Measurements from ENCODE around the gene NTNG1. TPM values are rescaled to one million over a fixed set of nuclear protein-coding genes. Genes with fewer than 3 reads are reported as not detected.

NTNG1 gene
- total RNA-seq, 4 donors from 2014 or later: 0.78 to 4.2 (median 2.4) TPM

DNA sequence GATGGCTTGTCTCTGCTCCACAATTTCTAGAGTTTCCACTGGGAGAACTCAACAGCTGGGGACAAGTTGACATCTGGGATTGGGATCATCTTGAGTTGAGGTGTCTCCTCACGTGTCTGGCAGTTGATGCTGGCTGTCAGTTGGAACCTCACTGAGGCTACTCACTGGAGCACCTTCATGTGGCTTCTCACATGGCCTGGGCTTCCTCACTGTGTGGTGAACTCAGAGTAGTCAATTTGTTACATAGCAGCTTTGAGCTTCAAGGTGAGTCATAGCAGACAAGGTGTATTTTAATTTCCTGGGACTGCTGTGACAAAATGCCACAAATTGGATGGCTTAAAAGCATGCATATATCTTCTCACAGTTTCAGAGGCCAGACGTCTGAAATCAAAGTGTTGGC is 44.0 kb downstream of the NTNG1 start:
- no peak overlapping the region for H3K4me3 ChIP-seq
- no peaks in the 10 kb centered on the region for H3K27me3 ChIP-seq
- TF ChIP-seq, protein P1, sequence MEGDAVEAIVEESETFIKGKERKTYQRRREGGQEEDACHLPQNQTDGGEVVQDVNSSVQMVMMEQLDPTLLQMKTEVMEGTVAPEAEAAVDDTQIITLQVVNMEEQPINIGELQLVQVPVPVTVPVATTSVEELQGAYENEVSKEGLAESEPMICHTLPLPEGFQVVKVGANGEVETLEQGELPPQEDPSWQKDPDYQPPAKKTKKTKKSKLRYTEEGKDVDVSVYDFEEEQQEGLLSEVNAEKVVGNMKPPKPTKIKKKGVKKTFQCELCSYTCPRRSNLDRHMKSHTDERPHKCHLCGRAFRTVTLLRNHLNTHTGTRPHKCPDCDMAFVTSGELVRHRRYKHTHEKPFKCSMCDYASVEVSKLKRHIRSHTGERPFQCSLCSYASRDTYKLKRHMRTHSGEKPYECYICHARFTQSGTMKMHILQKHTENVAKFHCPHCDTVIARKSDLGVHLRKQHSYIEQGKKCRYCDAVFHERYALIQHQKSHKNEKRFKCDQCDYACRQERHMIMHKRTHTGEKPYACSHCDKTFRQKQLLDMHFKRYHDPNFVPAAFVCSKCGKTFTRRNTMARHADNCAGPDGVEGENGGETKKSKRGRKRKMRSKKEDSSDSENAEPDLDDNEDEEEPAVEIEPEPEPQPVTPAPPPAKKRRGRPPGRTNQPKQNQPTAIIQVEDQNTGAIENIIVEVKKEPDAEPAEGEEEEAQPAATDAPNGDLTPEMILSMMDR (IDR thresholded peaks at IDR 0.05): no peak
- TF ChIP-seq POLR2AphosphoS5 (IDR thresholded peaks at IDR 0.05): no peak
- no peak for TF ChIP-seq POLR2A (IDR thresholded peaks at IDR 0.05; ENCODE audit: low read depth)
- TF ChIP-seq EP300 (IDR thresholded peaks at IDR 0.05): no peak
- intact Hi-C loops (cut with DNase I): no loop called here
- H3K9me3 ChIP-seq: no peaks in the 10 kb centered on the region
- no peaks in the 10 kb centered on the region for H3K4me1 ChIP-seq
- DNase-seq (ENCODE audit: extremely low spot score): no peak
- 77% methylated on average over 2 of the region's 2 CpGs for WGBS
- no peak overlapping the region for H3K27ac ChIP-seq (replicated peaks in 1 of 4)
- no peaks in the 10 kb centered on the region for H3K36me3 ChIP-seq

DNA sequence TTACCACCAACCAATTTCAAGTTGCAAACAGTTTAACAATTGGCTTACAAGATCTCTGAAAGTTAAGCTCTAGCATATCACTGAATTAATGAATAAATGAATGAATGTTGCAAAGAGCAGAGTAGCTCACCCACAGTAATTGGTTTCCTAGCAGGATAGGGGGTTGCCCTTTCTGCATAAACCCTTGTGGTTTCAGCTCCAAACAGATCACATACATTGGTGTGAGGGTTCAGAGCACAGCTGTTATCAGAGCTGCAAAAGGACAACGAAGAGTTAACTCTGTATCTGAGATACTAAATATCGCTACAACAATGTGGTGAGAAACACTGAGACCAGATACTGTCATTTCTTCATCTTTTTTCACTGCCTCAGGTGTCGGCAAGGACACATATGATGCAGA is 46.6 kb downstream of the NTNG1 start:
- intact Hi-C loops (cut with DNase I): no loop called here
- Histone ChIP-seq H3K27me3 (no peaks in the 10 kb centered on the region), H3K36me3 (no peaks in the 10 kb centered on the region), H3K4me3 (no peak overlapping the region), H3K27ac (replicated peaks in 1 of 4) (no peak overlapping the region), H3K4me1 (no peaks in the 10 kb centered on the region), H3K9me3 (no peaks in the 10 kb centered on the region)
- DNase-seq (ENCODE audit: extremely low spot score): no peak
- WGBS: 67% methylated on average over 3 of the region's 3 CpGs
- TF ChIP-seq, protein P1 (IDR thresholded peaks at IDR 0.05): no peak
- no peak for TF ChIP-seq POLR2AphosphoS5 (IDR thresholded peaks at IDR 0.05)
- no peak for TF ChIP-seq POLR2A (IDR thresholded peaks at IDR 0.05; ENCODE audit: low read depth)
- no peak for TF ChIP-seq EP300 (IDR thresholded peaks at IDR 0.05)

DNA sequence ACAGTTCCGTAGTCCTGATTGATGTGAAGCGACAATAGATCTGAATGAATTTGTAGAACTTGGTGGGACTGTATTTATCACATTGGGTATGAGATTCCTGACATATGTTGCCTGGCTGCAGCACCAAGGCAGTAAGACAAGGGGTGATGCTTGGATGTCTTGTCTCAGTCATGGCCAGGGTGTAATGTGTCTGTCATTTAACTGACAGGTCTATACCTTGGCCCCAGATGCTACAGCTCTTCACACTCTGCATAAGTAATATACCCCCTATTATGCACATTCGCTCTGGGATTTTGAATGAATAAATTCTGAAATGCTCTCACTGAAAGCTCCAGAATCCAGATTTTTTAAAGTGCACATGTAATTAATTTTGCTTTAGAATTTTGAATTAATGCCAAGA is 47.3 kb downstream of the NTNG1 start:
- TF ChIP-seq POLR2A (IDR thresholded peaks at IDR 0.05; ENCODE audit: low read depth) (no peak), EP300 (IDR thresholded peaks at IDR 0.05) (no peak), POLR2AphosphoS5 (IDR thresholded peaks at IDR 0.05) (no peak)
- TF ChIP-seq, protein P1 (IDR thresholded peaks at IDR 0.05): no peak
- no peak for DNase-seq (ENCODE audit: extremely low spot score)
- Histone ChIP-seq H3K9me3 (no peaks in the 10 kb centered on the region), H3K27ac (replicated peaks in 1 of 4) (no peak overlapping the region), H3K36me3 (no peaks in the 10 kb centered on the region), H3K4me3 (no peak overlapping the region), H3K27me3 (no peaks in the 10 kb centered on the region), H3K4me1 (no peaks in the 10 kb centered on the region)
- 93% methylated on average over 3 of the region's 3 CpGs for WGBS
- intact Hi-C loops (cut with DNase I): no loop called here

DNA sequence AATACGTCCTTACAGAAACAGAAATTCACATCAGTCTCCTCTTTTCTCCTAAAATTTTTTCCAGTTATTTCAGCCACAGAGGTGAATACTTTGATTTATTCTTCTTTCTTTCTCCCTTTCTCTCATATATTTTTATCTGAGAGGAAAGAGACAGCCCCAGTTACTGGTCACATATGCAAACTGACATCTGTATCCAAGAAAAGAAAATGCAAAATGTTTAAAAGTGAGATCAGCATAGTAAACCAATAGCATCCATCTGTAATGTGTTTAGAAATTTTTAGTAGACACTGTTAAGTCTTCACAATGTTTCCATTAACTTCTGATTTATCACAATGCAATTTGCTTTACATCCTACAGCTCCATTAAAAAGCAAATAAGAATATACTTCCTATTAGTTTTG is 53.5 kb downstream of the NTNG1 start:
- DNase-seq (ENCODE audit: extremely low spot score): no peak
- peaks cover 0 to 10% (median 8%) of the 10 kb centered on the region in 4 donors for H3K4me1 ChIP-seq
- H3K9me3 ChIP-seq: no peaks in the 10 kb centered on the region
- H3K27me3 ChIP-seq: no peaks in the 10 kb centered on the region
- TF ChIP-seq, protein P1 (IDR thresholded peaks at IDR 0.05): no peak
- no peak for TF ChIP-seq EP300 (IDR thresholded peaks at IDR 0.05)
- no peak for TF ChIP-seq POLR2AphosphoS5 (IDR thresholded peaks at IDR 0.05)
- TF ChIP-seq POLR2A (IDR thresholded peaks at IDR 0.05; ENCODE audit: low read depth): no peak
- WGBS: 68% methylated on average over 1 of the region's 1 CpG
- no peaks in the 10 kb centered on the region for H3K36me3 ChIP-seq
- intact Hi-C loops (cut with DNase I): no loop called here
- no peak overlapping the region for H3K27ac ChIP-seq (replicated peaks in 1 of 4)
- H3K4me3 ChIP-seq: no peak overlapping the region

DNA sequence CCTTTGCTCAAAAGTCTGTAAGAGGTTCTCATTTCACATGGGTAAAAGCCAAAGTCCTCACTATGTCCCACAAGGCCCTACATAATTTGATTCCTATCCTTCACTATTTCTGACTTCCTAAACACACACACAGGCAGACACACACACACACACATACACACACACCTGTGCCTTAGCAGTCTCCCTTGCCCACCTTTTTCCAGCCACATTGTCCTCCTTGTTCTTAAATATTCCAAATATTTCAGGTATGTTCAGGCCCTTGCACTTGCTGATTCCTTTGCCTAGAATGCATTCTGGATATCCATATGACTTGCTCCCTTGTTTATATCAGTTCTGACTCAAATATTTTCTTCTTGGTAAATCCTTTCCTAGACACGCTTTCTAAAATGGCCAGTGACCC is 54.6 kb downstream of the NTNG1 start:
- intact Hi-C loops (cut with DNase I): no loop called here

More for the DNA sequence above, 54.6 kb downstream of the NTNG1 start:
- no peak for DNase-seq (ENCODE audit: extremely low spot score)
- peaks cover 0 to 11% (median 8%) of the 10 kb centered on the region in 4 donors for H3K4me1 ChIP-seq
- 76% methylated on average over 1 of the region's 1 CpG for WGBS
- TF ChIP-seq POLR2A (IDR thresholded peaks at IDR 0.05; ENCODE audit: low read depth): no peak
- TF ChIP-seq, protein P1 (IDR thresholded peaks at IDR 0.05): no peak
- TF ChIP-seq EP300 (IDR thresholded peaks at IDR 0.05): no peak
- TF ChIP-seq POLR2AphosphoS5 (IDR thresholded peaks at IDR 0.05): no peak
- H3K27me3 ChIP-seq: no peaks in the 10 kb centered on the region
- H3K4me3 ChIP-seq: no peak overlapping the region
- H3K27ac ChIP-seq (replicated peaks in 1 of 4): no peak overlapping the region
- no peaks in the 10 kb centered on the region for H3K9me3 ChIP-seq
- H3K36me3 ChIP-seq: no peaks in the 10 kb centered on the region

Measured in esophagus muscularis mucosa (tissue), 4 donors.